Ovary (tissue), 9 donors: ENCODE measurements around the gene RNF17. TPM values are rescaled to one million over a fixed set of nuclear protein-coding genes. Genes with fewer than 3 reads are reported as not detected.

Experiments
- DNase-seq, 5 donors: peaks; one replicate each; pipeline ENCODE4 v3.0.0-alpha.2; 2019 to 2020
- H3K27ac ChIP-seq, 2 donors: fragments of 200-600 bp; one replicate each; pipeline versions ENCODE4 v1.5.1 to v1.8.0; 2019 to 2022
- H3K27me3 ChIP-seq: fragments of 200-600 bp; one replicate; pipeline ENCODE4 v1.8.0; 2022
- H3K36me3 ChIP-seq: fragments of 200-600 bp; sonication (generic); one replicate; pipeline ENCODE4 v1.5.1; 2019
- H3K4me1 ChIP-seq: one replicate; pipeline ENCODE4 v1.8.1; 2013; ENCODE audit warnings: mild to moderate bottlenecking, moderate library complexity; ENCODE audit not compliant: insufficient read depth
- H3K4me3 ChIP-seq: fragments of 200-600 bp; sonication (generic); one replicate; pipeline ENCODE4 v1.5.1; 2017
- H3K9me3 ChIP-seq, 2 donors: fragments of 200-600 bp in 1 of 2; sonication (generic) in 1 of 2; one replicate each; pipeline versions ENCODE4 v1.5.1 to v1.8.1; 2013 to 2019; ENCODE audit warnings: mild to moderate bottlenecking in 1 of 2, moderate library complexity in 1 of 2
- CTCF ChIP-seq, 3 donors: fragments of 450-650 bp in 2 of 3; fragments of 200-600 bp in 1 of 3; IDR thresholded peaks; one replicate each; pipeline versions ENCODE4 v1.5.1 to v1.8.0; 2016 to 2022; ENCODE audit warnings: antibody characterized with exemption in 3 of 3, mild to moderate bottlenecking in 1 of 3
- EP300 ChIP-seq: sonication (generic); formaldehyde crosslinking; IDR thresholded peaks from one replicate; pipeline ENCODE4 v1.6.1; 2017; ENCODE audit warnings: antibody characterized with exemption
- POLR2A ChIP-seq: fragments of 450-650 bp; IDR thresholded peaks from one replicate; pipeline ENCODE4 v1.6.1; 2017; ENCODE audit warnings: antibody characterized with exemption, mild to moderate bottlenecking, moderate library complexity
- WGBS, 3 donors: extraction: QIAGEN DNeasy Blood & Tissue Kit in 1 of 3; methylation state at CpG; one replicate each; pipeline versions ENCODE4 v1.1.5 to v1.1.7; 2013 to 2017; 5-methylcytosine and 5-hydroxymethylcytosine counted together
- intact Hi-C, 4 donors: fragments of 100-400 bp; cut with DNase I; formaldehyde crosslinking; loops; one replicate each; pipeline versions ENCODE4 v1.11.0 to v1.15.1; 2022 to 2023
- polyA plus RNA-seq, 2 donors: library from polyadenylated mRNA; stranded (reverse); fragments of 200-250 nt in 1 of 2; fragments of 350-450 nt in 1 of 2; fragmentation: Illumina TruSeq in 1 of 2; extraction: RNeasy Lipid Tissue Mini Kit (QIAGEN cat#74804) in 1 of 2; gene quantifications; one replicate each; pipeline ENCODE4 v1.2.3, GENCODE V29; 2013 to 2014
- total RNA-seq, 7 donors: library from RNA; depleted of rRNA in 2 of 7; stranded (reverse); fragments of >200 nt in 2 of 7; fragmentation: NEBNext Ultra II Directional in 3 of 7; extraction: Animal tissue kit (Norgen Biotek cat#: 25700) in 3 of 7; gene quantifications; one replicate each; pipeline versions ENCODE4 v1.1.0 to v1.2.4, GENCODE V29; 2016 to 2023
- donor health status: DM: no; HTN: no; CAD: no; lungs with moderate emphysema.
- donor health status: DM: no; HTN: no; CAD: no.
- donor health status: Bipolar disorder and iron deficiency.
- donor health status: DM: yes; HTN: yes; CAD: no.
- donor health status: DM: no; HTN: no; CAD: no.
- donor health status: DM: yes; HTN: yes; CAD: no.

The RNF17 gene
- total and polyA plus RNA-seq, 9 donors, result 0.28 to 0.71 TPM; not detected in 7

- 14 to 20% (median 17%) methylated on average over 5 of the region's 5 CpGs for WGBS, 3 donors
- no peaks in the 10 kb centered on the region for H3K36me3 ChIP-seq
- no peak overlapping the region for H3K4me3 ChIP-seq
- H3K4me1 ChIP-seq, result no peaks in the 10 kb centered on the region
- no peak overlapping the region for H3K27ac ChIP-seq
- no peaks in the 10 kb centered on the region for H3K27me3 ChIP-seq
- no peaks in the 10 kb centered on the region for H3K9me3 ChIP-seq
- intact Hi-C loops, result no loop called here
- no peak for DNase-seq
- TF ChIP-seq CTCF (IDR thresholded peaks at IDR 0.05), result no peak
- no peak for TF ChIP-seq POLR2A
- no peak for TF ChIP-seq EP300
Measured at GRCh38 chr13:24865163-24865953, 101.4 kb downstream of the RNF17 start.

- DNase-seq, result no peak
- H3K27me3 ChIP-seq, result no peaks in the 10 kb centered on the region
- no peaks in the 10 kb centered on the region for H3K36me3 ChIP-seq
- H3K4me3 ChIP-seq, result no peak overlapping the region
- 85 to 89% (median 89%) methylated on average over 2 of the region's 2 CpGs for WGBS, 3 donors
- H3K27ac ChIP-seq, result no peak overlapping the region
- no peaks in the 10 kb centered on the region for H3K9me3 ChIP-seq
- intact Hi-C loops, result no loop called here
- TF ChIP-seq CTCF (IDR thresholded peaks at IDR 0.05), result no peak
- no peak for TF ChIP-seq EP300
- TF ChIP-seq POLR2A, result no peak
- no peaks in the 10 kb centered on the region for H3K4me1 ChIP-seq
Measured at GRCh38 chr13:24866488-24866887, 102.5 kb downstream of the RNF17 start.

GRCh38 chr13:24868874-24869273 is 104.9 kb downstream of the RNF17 start:
- no peak overlapping the region for H3K27ac ChIP-seq
- no peak overlapping the region for H3K4me3 ChIP-seq
- TF ChIP-seq CTCF (IDR thresholded peaks at IDR 0.05) (no peak), EP300 (no peak), POLR2A (no peak)
- no peaks in the 10 kb centered on the region for H3K36me3 ChIP-seq
- H3K4me1 ChIP-seq, result no peaks in the 10 kb centered on the region
- intact Hi-C loops, result no loop called here
- WGBS, 3 donors, result 50 to 66% (median 63%) methylated on average over 4 of the region's 4 CpGs
- H3K27me3 ChIP-seq, result no peaks in the 10 kb centered on the region
- no peak for DNase-seq
- no peaks in the 10 kb centered on the region for H3K9me3 ChIP-seq

GRCh38 chr13:24870380-24870760 is 106.4 kb downstream of the RNF17 start:
- intact Hi-C loops, result no loop called here
- H3K27me3 ChIP-seq, result no peaks in the 10 kb centered on the region
- no peak overlapping the region for H3K27ac ChIP-seq

More at GRCh38 chr13:24870380-24870760, 106.4 kb downstream of the RNF17 start:
- Histone ChIP-seq H3K4me1 (no peaks in the 10 kb centered on the region), H3K4me3 (no peak overlapping the region), H3K36me3 (no peaks in the 10 kb centered on the region), H3K9me3 (no peaks in the 10 kb centered on the region)
- TF ChIP-seq EP300 (no peak), POLR2A (no peak), CTCF (IDR thresholded peaks at IDR 0.05) (no peak)
- no peak for DNase-seq
- 55 to 72% (median 59%) methylated on average over 6 of the region's 6 CpGs for WGBS, 3 donors
